SJSA1 (cell line): ENCODE measurements around the gene FGD2. TPM values are rescaled to one million over a fixed set of nuclear protein-coding genes. Genes with fewer than 3 reads are reported as not detected.

ENCODE experiments used
- DNase-seq, 2 experiments: peaks; one replicate each; pipeline ENCODE4 v3.0.0-alpha.2; 2015 to 2020; ENCODE audit warnings: low spot score in 2 of 2, low read depth in 1 of 2
- H3K27ac ChIP-seq: fragments of 250-450 bp; sonication (Bioruptor Pico); 2 replicates; pipeline ENCODE4 v1.5.1; 2020; ENCODE audit warnings: mild to moderate bottlenecking, moderate library complexity
- H3K27me3 ChIP-seq: fragments of 250-450 bp; sonication (Bioruptor Pico); replicated peaks from 2 replicates; pipeline ENCODE4 v1.5.1; 2020; ENCODE audit warnings: mild to moderate bottlenecking, moderate library complexity
- H3K36me3 ChIP-seq: fragments of 250-450 bp; sonication (Bioruptor Pico); 2 replicates; pipeline ENCODE4 v1.5.1; 2020; ENCODE audit warnings: mild to moderate bottlenecking
- H3K4me1 ChIP-seq: fragments of 250-450 bp; sonication (Bioruptor Pico); replicated peaks from 2 replicates; pipeline ENCODE4 v1.6.1; 2021; ENCODE audit warnings: mild to moderate bottlenecking
- H3K4me3 ChIP-seq: fragments of 250-450 bp; sonication (Bioruptor Pico); 2 replicates; pipeline ENCODE4 v1.5.1; 2020; ENCODE audit warnings: mild to moderate bottlenecking
- H3K9me3 ChIP-seq: fragments of 250-450 bp; sonication (Bioruptor Pico); replicated peaks from 2 replicates; pipeline ENCODE4 v1.5.1; 2020; ENCODE audit warnings: mild to moderate bottlenecking
- total RNA-seq: library from RNA; depleted of rRNA; stranded (reverse); fragments of >200 nt; shearing (Covaris generic); gene quantifications from 2 replicates; pipeline ENCODE4 v1.2.3, GENCODE V29; 2014

FGD2 gene
- total RNA-seq, 1 experiment from 2014 or later, result not detected

- Histone ChIP-seq H3K9me3 (no peaks in the 10 kb centered on the region), H3K27me3 (no peaks in the 10 kb centered on the region), H3K4me1 (no peaks in the 10 kb centered on the region), H3K4me3 (no peak overlapping the region), H3K36me3 (peaks cover 57% of the 10 kb centered on the region), H3K27ac (no peak overlapping the region)
- no peak for DNase-seq
Observed at GRCh38 chr6:36967301-36967700, 38.2 kb upstream of the FGD2 start.

DNA sequence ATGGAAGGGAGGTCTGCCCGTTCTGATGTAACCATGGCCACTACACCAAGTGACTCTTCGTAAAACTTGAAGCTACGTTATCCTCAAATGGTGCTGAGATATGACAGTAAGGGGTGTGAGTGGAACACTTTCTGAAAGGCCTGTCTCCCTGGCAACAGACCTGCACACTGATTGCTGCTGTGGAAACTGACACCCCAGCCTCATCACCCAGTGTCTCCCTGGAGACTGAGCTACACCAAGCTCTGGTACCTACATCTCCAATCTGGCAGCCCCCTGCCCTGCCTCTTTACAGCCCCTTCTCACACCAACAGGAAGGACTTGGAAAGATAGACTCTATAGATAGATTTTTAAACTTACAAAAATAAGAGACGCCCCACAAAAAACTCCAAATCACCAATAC lies 37.7 kb upstream of the FGD2 start:
- Histone ChIP-seq H3K4me1 (no peaks in the 10 kb centered on the region), H3K27me3 (no peaks in the 10 kb centered on the region), H3K9me3 (no peaks in the 10 kb centered on the region), H3K27ac (no peak overlapping the region), H3K4me3 (no peak overlapping the region), H3K36me3 (peaks cover 61% of the 10 kb centered on the region)
- no peak for DNase-seq

DNA sequence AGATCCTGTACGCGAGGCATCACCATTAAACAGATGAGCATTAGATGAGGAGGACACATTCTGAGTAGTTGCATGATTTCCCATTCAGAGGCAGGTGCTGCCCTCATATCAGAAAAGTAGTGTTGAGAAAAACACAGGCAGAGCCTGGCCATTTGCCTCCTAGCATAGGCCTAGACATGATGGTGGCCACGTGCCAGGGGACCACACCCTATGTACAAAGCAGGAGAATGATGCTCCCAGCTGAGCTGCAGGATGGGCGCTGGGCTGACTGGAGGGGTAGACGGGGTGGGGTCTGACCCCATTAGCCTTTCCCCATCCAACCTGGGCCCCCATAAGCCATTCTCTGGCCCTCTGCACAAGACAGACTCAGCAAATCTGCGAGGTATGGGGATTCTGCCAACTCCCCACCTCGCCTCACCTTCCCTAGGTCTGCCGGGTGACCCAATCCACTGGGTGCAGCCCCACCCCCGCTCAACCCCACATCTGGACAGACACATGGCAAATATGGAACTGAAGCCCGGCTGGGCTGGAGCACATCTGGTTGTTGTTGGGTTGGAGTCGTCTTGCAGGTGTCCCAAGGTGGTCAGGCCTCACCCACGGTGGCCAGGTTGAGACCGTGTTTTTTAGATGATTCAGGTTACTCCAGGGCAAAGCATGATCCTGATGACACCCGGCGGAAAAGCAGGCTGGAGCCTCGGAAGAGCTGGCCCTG lies 37.0 kb upstream of the FGD2 start:
- no peak overlapping the region for H3K27ac ChIP-seq
- H3K27me3 ChIP-seq, result no peaks in the 10 kb centered on the region
- no peaks in the 10 kb centered on the region for H3K9me3 ChIP-seq
- DNase-seq, result no peak
- peaks cover 68% of the 10 kb centered on the region for H3K36me3 ChIP-seq
- no peak overlapping the region for H3K4me3 ChIP-seq
- no peaks in the 10 kb centered on the region for H3K4me1 ChIP-seq

DNA sequence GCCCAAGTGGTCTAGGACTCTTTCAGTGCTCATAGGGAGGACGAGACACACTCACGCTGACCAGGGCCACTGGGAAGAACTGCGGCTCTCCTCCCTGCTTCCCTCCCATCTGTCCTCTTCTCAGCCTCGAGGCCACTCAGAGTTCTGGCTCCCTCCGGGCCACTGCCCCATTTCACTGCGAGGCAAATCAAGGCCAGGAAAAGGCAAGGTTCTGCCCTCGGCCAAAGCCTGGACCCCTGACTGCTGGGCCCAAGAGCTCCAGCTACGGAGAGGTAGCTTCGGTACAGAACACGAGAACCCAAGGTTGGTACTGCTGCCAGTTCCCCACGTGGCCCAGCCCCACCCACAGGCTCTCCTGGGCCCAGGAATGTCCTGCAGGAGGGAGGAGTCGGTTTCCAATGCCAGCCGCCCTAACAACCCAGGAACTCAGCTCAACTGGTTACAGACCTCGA lies 36.2 kb upstream of the FGD2 start:
- peaks cover 76% of the 10 kb centered on the region for H3K36me3 ChIP-seq
- H3K27me3 ChIP-seq, result no peaks in the 10 kb centered on the region
- no peak for DNase-seq
- no peaks in the 10 kb centered on the region for H3K4me1 ChIP-seq
- H3K4me3 ChIP-seq, result no peak overlapping the region
- no peaks in the 10 kb centered on the region for H3K9me3 ChIP-seq
- H3K27ac ChIP-seq, result no peak overlapping the region

DNA sequence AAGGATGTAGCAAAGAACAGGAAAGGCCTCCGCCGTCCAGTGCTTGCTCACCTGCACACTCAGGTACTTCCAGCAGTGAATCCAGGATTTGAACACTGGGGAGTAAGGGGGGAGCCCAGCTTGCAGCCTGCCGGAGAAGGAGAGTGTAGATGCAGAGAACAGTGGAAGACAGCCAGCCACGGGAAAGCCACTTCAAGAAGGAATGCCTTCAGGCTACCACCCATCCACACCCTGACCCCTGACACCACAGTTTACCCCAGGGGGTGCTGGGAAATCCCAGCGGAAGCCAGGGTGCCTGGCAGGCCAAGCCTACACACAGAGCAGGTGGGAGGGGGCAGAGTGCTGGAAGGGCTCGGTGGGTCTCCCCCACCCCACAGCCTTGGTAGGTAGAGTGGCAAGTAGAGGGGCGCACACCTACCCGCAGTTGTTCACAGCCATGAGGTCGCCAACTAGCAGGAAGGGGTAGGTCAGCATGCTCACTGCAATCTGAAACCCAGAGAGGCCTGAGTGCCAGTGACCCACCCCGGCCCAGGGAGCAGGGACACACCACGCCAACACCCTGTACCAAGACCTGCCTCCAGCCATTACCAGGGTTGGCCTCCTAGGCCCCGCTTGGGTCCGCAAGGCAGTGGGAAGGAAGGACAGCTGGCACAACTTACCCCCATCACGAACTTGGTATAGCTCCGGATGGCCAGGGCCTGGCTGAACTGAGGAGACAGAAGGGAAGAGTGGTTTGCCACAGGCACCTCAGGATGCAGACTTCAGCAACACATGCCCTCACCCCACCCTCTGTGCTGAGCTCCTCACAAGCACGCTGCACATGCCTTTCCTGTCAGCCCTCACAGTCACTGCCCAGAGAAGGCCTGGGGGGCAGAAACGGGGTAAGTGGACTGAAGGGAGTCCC lies 35.2 kb upstream of the FGD2 start:
- Histone ChIP-seq H3K9me3 (no peaks in the 10 kb centered on the region), H3K4me3 (no peak overlapping the region), H3K4me1 (no peaks in the 10 kb centered on the region), H3K27me3 (no peaks in the 10 kb centered on the region), H3K27ac (no peak overlapping the region), H3K36me3 (peaks cover 86% of the 10 kb centered on the region)
- DNase-seq, result no peak

DNA sequence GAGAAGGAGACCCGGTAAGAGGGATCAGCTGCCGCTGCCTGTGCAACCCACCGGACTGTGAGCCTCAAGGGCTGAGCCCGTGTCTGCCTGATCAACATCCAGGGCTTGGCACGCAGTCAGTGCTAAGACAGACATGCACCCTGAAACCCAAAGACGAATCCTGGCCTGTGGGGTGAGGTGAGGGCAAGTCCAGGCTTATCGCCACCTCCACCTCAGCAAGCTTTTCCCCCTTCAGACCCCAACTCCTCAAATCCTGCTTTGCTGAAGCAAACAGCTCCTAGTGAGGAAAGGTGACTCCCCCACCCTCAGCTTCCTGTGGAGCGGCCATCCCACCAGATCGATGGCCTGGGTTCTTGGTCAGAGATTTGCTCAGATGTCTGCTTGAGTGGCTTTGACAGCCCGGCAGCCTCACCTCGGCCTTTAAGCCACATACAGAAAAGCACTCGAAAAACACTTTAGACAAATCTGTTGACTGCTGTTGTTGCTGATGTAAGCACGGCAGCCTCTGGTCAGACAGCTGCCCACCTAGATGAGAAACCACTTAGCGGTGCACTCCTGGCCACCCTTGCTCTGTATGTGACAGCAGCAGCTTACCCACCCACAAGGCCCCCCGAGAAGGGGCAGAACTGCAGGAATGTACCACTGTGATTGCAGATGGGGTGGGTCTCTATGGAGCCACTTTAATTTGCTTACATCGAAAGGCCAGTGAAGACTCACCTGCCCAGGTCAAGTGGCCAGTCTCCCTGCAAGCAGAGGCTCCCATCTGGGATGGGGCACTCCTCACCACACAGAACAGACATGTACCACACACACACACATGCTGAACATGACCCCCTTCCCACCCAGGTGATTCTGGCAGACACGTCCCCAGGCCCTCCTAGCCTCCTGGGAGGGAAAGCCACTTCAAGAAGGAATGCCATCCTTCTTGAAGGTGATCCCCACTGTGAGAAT lies 34.3 kb upstream of the FGD2 start:
- Histone ChIP-seq H3K4me1 (no peaks in the 10 kb centered on the region), H3K36me3 (peaks cover 95% of the 10 kb centered on the region), H3K27me3 (no peaks in the 10 kb centered on the region), H3K9me3 (no peaks in the 10 kb centered on the region), H3K27ac (no peak overlapping the region), H3K4me3 (no peak overlapping the region)
- DNase-seq, result no peak

- H3K36me3 ChIP-seq, result peaks cover 100% of the 10 kb centered on the region
- DNase-seq, result no peak
Observed at GRCh38 chr6:36971921-36972673, 33.4 kb upstream of the FGD2 start.

DNA sequence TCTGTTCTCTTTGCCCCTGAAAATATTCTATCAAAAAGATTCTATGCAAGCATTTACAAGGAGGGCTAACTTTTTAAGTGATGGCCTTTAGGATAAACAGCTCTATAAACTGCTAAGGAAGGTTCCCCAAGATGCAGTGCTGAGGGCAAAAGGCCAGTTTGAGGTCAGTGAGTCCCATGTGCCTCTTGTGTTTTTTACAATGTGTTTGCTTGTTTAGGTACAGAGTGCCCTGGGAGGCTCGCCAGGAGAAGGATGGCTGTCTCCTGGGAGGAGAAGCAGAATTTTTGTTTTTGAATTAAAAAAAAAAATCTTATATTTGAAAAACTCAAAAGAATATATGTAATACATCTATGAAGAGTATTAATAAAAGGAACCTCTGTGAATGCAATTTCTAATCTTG lies 32.3 kb upstream of the FGD2 start:
- no peak for DNase-seq
- Histone ChIP-seq H3K4me3 (no peak overlapping the region), H3K27ac (no peak overlapping the region), H3K4me1 (no peaks in the 10 kb centered on the region), H3K36me3 (peaks cover 100% of the 10 kb centered on the region), H3K9me3 (no peaks in the 10 kb centered on the region), H3K27me3 (no peaks in the 10 kb centered on the region)

More at GRCh38 chr6:36971921-36972673, 33.4 kb upstream of the FGD2 start:
- Histone ChIP-seq H3K27ac (no peak overlapping the region), H3K9me3 (no peaks in the 10 kb centered on the region), H3K4me1 (no peaks in the 10 kb centered on the region), H3K27me3 (no peaks in the 10 kb centered on the region), H3K4me3 (no peak overlapping the region)

GRCh38 chr6:36973647-36974046 lies 31.8 kb upstream of the FGD2 start:
- Histone ChIP-seq H3K27ac (no peak overlapping the region), H3K9me3 (no peaks in the 10 kb centered on the region), H3K4me3 (no peak overlapping the region), H3K36me3 (peaks cover 100% of the 10 kb centered on the region), H3K27me3 (no peaks in the 10 kb centered on the region), H3K4me1 (no peaks in the 10 kb centered on the region)
- DNase-seq, result no peak

GRCh38 chr6:36975231-36976006 lies 30.0 kb upstream of the FGD2 start:
- no peaks in the 10 kb centered on the region for H3K27me3 ChIP-seq
- H3K9me3 ChIP-seq, result no peaks in the 10 kb centered on the region
- H3K4me3 ChIP-seq, result no peak overlapping the region
- H3K36me3 ChIP-seq, result peaks cover 96% of the 10 kb centered on the region
- H3K27ac ChIP-seq, result no peak overlapping the region
- H3K4me1 ChIP-seq, result no peaks in the 10 kb centered on the region
- no peak for DNase-seq

- no peaks in the 10 kb centered on the region for H3K4me1 ChIP-seq
- H3K27me3 ChIP-seq, result no peaks in the 10 kb centered on the region
- no peak for DNase-seq
- no peak overlapping the region for H3K4me3 ChIP-seq
- peaks cover 96% of the 10 kb centered on the region for H3K36me3 ChIP-seq
- H3K9me3 ChIP-seq, result no peaks in the 10 kb centered on the region
- no peak overlapping the region for H3K27ac ChIP-seq
Observed at GRCh38 chr6:36976007-36976264, 29.5 kb upstream of the FGD2 start.

- no peak overlapping the region for H3K4me3 ChIP-seq
- DNase-seq, result no peak
- no peak overlapping the region for H3K27ac ChIP-seq
- no peaks in the 10 kb centered on the region for H3K4me1 ChIP-seq
- H3K36me3 ChIP-seq, result peaks cover 96% of the 10 kb centered on the region
- no peaks in the 10 kb centered on the region for H3K9me3 ChIP-seq
- no peaks in the 10 kb centered on the region for H3K27me3 ChIP-seq
Observed at GRCh38 chr6:36976509-36976908, 28.9 kb upstream of the FGD2 start.
